ENCODE measurements around the gene EME1.

- no peak for TF ChIP-seq EZH2 (IDR thresholded peaks at IDR 0.05)
- TF ChIP-seq POLR2AphosphoS5 (IDR thresholded peaks at IDR 0.05; ENCODE audit: borderline replicate concordance, low read depth, low read length) = no peak
These were observed 18.8 kb upstream of the EME1 start for GRCh38 chr17:50354198-50354597.
